Activated CD4-positive, alpha-beta T cell treated with anti-CD3 and anti-CD28 coated beads for 36 hours (primary cell): Measurements from ENCODE around the gene MED6. TPM values are rescaled to one million over a fixed set of nuclear protein-coding genes. Genes with fewer than 3 reads are reported as not detected.
A peak's percentile ranks its signal among the peaks of the same experiment; 100 is the strongest.

ENCODE experiments used
- ATAC-seq: fragments of 200-7000 bp; cut with Tn5 transposase; one replicate; pipeline ENCODE4 v1.10.0; 2021; ENCODE audit warnings: mild to moderate bottlenecking, moderate library complexity
- CTCF ChIA-PET: fragments of 350-600 bp; sonication (Branson Sonifier 250); formaldehyde crosslinking; loops from one replicate; lab custom pipeline; 2021; ENCODE audit warnings: antibody characterized with exemption; lab: Charles Lee
- POLR2A ChIA-PET: fragments of 350-600 bp; sonication (Branson Sonifier 250); formaldehyde crosslinking; loops from one replicate; lab custom pipeline; 2021; ENCODE audit warnings: antibody characterized with exemption, inconsistent platforms; lab: Charles Lee
- DNase-seq: peaks from one replicate; pipeline ENCODE4 v3.0.0-alpha.2; 2020
- H3K27ac Mint-ChIP-seq: one replicate; pipeline ENCODE4 v1.8.0; 2021; ENCODE audit warnings: mixed read lengths
- H3K27me3 Mint-ChIP-seq: one replicate; pipeline ENCODE4 v1.8.0; 2021; ENCODE audit warnings: mixed read lengths
- H3K36me3 Mint-ChIP-seq: one replicate; pipeline ENCODE4 v1.8.0; 2021; ENCODE audit warnings: low read depth, mixed read lengths
- H3K4me1 Mint-ChIP-seq: one replicate; pipeline ENCODE4 v1.8.0; 2021; ENCODE audit warnings: mixed read lengths
- H3K4me3 Mint-ChIP-seq: one replicate; pipeline ENCODE4 v1.8.0; 2021; ENCODE audit warnings: mild to moderate bottlenecking, moderate library complexity, mixed read lengths
- H3K9me3 Mint-ChIP-seq: one replicate; pipeline ENCODE4 v1.8.0; 2021; ENCODE audit warnings: low read depth, mixed read lengths
- intact Hi-C, 2 experiments: fragments of 100-400 bp; cut with DNase I in 1 of 2; cut with micrococcal nuclease in 1 of 2; formaldehyde crosslinking; loops; one replicate each; pipeline versions ENCODE4 v1.14.2 to v1.15.1; 2022 to 2024; cut with DNase I, micrococcal nuclease
- total RNA-seq, 2 experiments: library from RNA; stranded (reverse); gene quantifications; one replicate each; pipeline ENCODE4 v1.2.3, GENCODE V29; 2021

Gene MED6
- total RNA-seq, 2 experiments from 2014 or later, result 51.2 to 56.1 TPM

- peak overlapping the region; percentile 96 for H3K27ac Mint-ChIP-seq
- peaks cover 3% of the 10 kb centered on the region for H3K27me3 Mint-ChIP-seq
- H3K36me3 Mint-ChIP-seq, result peaks cover 14% of the 10 kb centered on the region
- intact Hi-C loops, result no loop called here
- POLR2A ChIA-PET, result no interaction called here
- no peaks in the 10 kb centered on the region for H3K9me3 Mint-ChIP-seq
- CTCF ChIA-PET, result interaction anchor here (1.4 kb wide), 1 partner anchor 14 kb away, joined by 3 read pairs; no protein-coding TSS in a partner anchor
- peaks cover 23% of the 10 kb centered on the region for H3K4me1 Mint-ChIP-seq
- ATAC-seq (no peak), DNase-seq (no peak)
- peak overlapping the region; percentile 100 for H3K4me3 Mint-ChIP-seq
Measured at GRCh38 chr14:70599345-70599744, 1.1 kb downstream of the MED6 start.

- peaks cover 2% of the 10 kb centered on the region for H3K27me3 Mint-ChIP-seq
- peaks cover 23% of the 10 kb centered on the region for H3K4me1 Mint-ChIP-seq
- DNase-seq, result no peak
- intact Hi-C loops, result no loop called here
- ChIA-PET CTCF (no interaction called here), POLR2A (no interaction called here)
- ATAC-seq, result no peak
- H3K4me3 Mint-ChIP-seq, result no peak overlapping the region
- H3K36me3 Mint-ChIP-seq, result peaks cover 20% of the 10 kb centered on the region
- H3K27ac Mint-ChIP-seq, result no peak overlapping the region
- H3K9me3 Mint-ChIP-seq, result no peaks in the 10 kb centered on the region
Measured at GRCh38 chr14:70597731-70598130, 2.7 kb downstream of the MED6 start.

DNA sequence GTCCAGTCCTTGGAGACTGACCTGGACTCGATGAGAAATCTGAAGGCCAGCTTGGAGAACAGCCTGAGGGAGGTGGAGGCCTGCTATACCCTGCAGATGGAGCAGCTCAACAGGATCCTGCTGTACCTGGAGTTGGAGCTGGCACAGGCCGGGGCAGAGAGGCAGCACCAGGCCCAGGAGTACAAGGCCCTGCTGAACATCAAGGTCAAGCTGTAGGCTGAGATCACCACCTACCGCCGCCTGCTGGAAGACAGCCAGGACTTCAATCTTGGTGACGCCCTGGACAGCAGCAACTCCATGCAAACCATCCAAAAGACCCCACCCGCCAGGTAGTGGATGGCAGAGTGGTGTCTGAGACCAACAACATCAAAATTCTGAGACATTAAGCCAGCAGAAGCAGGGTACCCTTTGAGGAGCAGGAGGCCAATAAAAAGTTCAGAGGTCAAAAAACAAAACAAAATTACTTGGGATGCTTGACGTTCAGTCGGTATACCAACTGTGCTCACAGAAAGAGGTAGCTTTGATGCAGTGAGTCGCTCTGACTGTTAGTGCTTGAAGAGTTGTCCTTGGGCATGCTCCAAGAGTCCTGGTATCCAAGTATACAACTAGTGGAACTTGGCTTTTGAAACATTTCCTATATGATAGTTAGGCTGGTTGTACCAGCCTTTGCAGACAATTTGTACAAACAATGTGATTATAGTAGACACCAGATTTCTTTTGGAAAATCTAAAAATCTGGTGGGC is 4.8 kb downstream of the MED6 start:
- peaks cover 23% of the 10 kb centered on the region for H3K4me1 Mint-ChIP-seq
- no peak overlapping the region for H3K27ac Mint-ChIP-seq
- ATAC-seq (no peak), DNase-seq (no peak)
- H3K36me3 Mint-ChIP-seq, result peaks cover 32% of the 10 kb centered on the region
- ChIA-PET CTCF (no interaction called here), POLR2A (interaction anchor here (1.1 kb wide), 1 partner anchor 9 kb away, joined by 3 read pairs; no protein-coding TSS in a partner anchor)
- intact Hi-C loops, result no loop called here
- H3K4me3 Mint-ChIP-seq, result no peak overlapping the region
- H3K9me3 Mint-ChIP-seq, result no peaks in the 10 kb centered on the region
- no peaks in the 10 kb centered on the region for H3K27me3 Mint-ChIP-seq

DNA sequence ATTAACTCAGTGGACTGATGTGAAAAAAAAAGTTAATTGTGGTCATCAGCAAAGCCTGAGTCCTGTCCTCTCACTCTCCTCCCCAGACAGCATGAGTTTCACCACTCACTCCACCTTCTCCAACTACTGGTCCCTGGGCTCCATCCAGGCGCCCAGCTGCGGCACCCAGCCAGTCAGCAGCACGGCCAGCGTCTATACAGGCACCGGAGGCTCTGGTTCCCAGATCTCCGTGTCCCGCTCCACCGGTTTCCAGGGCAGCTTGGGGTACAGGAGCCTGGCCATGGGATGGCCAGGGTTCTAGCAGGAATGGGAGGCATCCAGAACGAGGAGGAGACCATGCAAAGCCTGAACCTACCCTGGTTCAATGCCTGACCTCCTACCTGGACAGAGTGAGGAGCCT is 6.0 kb downstream of the MED6 start:
- CTCF ChIA-PET, result interaction anchor here (0.7 to 1.4 kb wide), 2 partner anchors 48 to 224 kb away, joined by 3 to 5 read pairs; no protein-coding TSS in a partner anchor
- no peak for ATAC-seq
- DNase-seq, result no peak

DNA sequence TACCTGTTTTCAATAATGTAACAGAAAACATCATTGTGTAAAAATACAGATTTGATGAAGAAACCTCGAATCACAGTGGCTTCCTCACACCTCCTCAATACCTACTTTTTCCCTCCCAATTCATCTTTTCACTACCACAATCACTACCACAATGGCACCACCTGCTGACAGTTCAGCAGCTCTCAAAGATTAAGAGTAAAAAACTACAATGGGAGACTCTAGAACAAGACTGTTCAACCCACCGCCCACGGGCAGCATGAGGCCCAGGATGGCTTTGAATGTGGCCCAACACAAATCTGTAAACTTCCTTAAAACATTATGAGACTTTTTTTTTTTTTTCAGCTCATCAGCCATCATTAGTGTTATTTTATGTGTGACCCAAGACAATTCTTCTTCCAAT is 15.2 kb downstream of the MED6 start:
- ChIA-PET CTCF (interaction anchor here (0.9 kb wide), 1 partner anchor 15 kb away, joined by 3 read pairs; the partner anchor contains the start of gene MED6), POLR2A (no interaction called here)
- no peak overlapping the region for H3K4me3 Mint-ChIP-seq
- ATAC-seq (peak; percentile 75), DNase-seq (peak; percentile 68)
- peaks cover 48% of the 10 kb centered on the region for H3K36me3 Mint-ChIP-seq
- no peaks in the 10 kb centered on the region for H3K9me3 Mint-ChIP-seq
- H3K4me1 Mint-ChIP-seq, result peaks cover 6% of the 10 kb centered on the region
- intact Hi-C loops, result loop anchor here in 1 of 2 experiments (5.0 to 10.0 kb wide), 2 partner anchors 228 to 770 kb away; partner anchors contain the start of gene COX16
- no peaks in the 10 kb centered on the region for H3K27me3 Mint-ChIP-seq
- peak overlapping the region; percentile 12 for H3K27ac Mint-ChIP-seq

More for the DNA sequence above, 6.0 kb downstream of the MED6 start:
- H3K4me1 Mint-ChIP-seq, result peaks cover 16% of the 10 kb centered on the region
- H3K4me3 Mint-ChIP-seq, result no peak overlapping the region
- H3K27ac Mint-ChIP-seq, result no peak overlapping the region
- H3K9me3 Mint-ChIP-seq, result no peaks in the 10 kb centered on the region
- no peaks in the 10 kb centered on the region for H3K27me3 Mint-ChIP-seq
- POLR2A ChIA-PET, result interaction anchor here (0.6 to 1.2 kb wide), 2 partner anchors 191 to 215 kb away, joined by 3 read pairs; no protein-coding TSS in a partner anchor
- H3K36me3 Mint-ChIP-seq, result peaks cover 37% of the 10 kb centered on the region
- intact Hi-C loops, result no loop called here

GRCh38 chr14:70576891-70577290 is 23.6 kb downstream of the MED6 start:
- no peaks in the 10 kb centered on the region for H3K27me3 Mint-ChIP-seq
- ATAC-seq, result no peak
- intact Hi-C loops, result no loop called here
- CTCF ChIA-PET, result interaction anchor here (0.6 kb wide), 1 partner anchor 136 kb away, joined by 3 read pairs; no protein-coding TSS in a partner anchor
- POLR2A ChIA-PET, result no interaction called here
- H3K4me1 Mint-ChIP-seq, result no peaks in the 10 kb centered on the region
- H3K4me3 Mint-ChIP-seq, result no peak overlapping the region
- H3K27ac Mint-ChIP-seq, result no peak overlapping the region
- H3K36me3 Mint-ChIP-seq, result peaks cover 48% of the 10 kb centered on the region
- no peaks in the 10 kb centered on the region for H3K9me3 Mint-ChIP-seq
- DNase-seq, result no peak

- no peak for ATAC-seq
- no peak overlapping the region for H3K4me3 Mint-ChIP-seq
- CTCF ChIA-PET, result no interaction called here
Measured at GRCh38 chr14:70573050-70573449, 27.4 kb downstream of the MED6 start.

DNA sequence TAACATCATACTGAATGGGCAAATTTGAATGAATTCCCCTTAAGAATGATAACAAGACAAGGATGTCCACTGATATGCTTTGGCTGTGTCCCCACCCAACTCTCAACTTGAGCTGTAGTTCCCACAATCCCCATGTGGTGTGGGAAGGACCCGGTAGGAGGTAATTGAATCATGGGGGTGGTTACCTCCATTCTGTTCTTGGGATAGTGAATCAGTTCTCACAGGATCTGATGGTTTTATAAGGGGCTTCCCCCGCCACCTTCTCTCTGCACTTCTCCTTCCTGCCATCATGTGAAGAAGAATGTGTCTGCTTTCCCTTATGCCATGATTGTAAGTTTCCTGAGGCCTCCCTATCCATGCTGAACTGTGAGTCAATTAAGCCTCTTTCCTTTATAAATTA is 29.3 kb downstream of the MED6 start:
- ATAC-seq, result peak; percentile 33
- Mint-ChIP-seq H3K36me3 (peaks cover 54% of the 10 kb centered on the region), H3K4me1 (peaks cover 17% of the 10 kb centered on the region), H3K9me3 (peaks cover 5% of the 10 kb centered on the region), H3K27me3 (no peaks in the 10 kb centered on the region), H3K27ac (no peak overlapping the region), H3K4me3 (no peak overlapping the region)
- no peak for DNase-seq
- CTCF ChIA-PET, result no interaction called here
- POLR2A ChIA-PET, result no interaction called here
- intact Hi-C loops, result no loop called here

More at GRCh38 chr14:70573050-70573449, 27.4 kb downstream of the MED6 start:
- intact Hi-C loops, result no loop called here
- POLR2A ChIA-PET, result no interaction called here
- peaks cover 3% of the 10 kb centered on the region for H3K9me3 Mint-ChIP-seq
- no peaks in the 10 kb centered on the region for H3K27me3 Mint-ChIP-seq
- peaks cover 17% of the 10 kb centered on the region for H3K4me1 Mint-ChIP-seq
- no peak overlapping the region for H3K27ac Mint-ChIP-seq
- no peak for DNase-seq
- H3K36me3 Mint-ChIP-seq, result peaks cover 43% of the 10 kb centered on the region

GRCh38 chr14:70567791-70568190 is 32.7 kb downstream of the MED6 start:
- POLR2A ChIA-PET, result no interaction called here
- Mint-ChIP-seq H3K27me3 (no peaks in the 10 kb centered on the region), H3K27ac (no peak overlapping the region), H3K4me1 (peaks cover 17% of the 10 kb centered on the region), H3K36me3 (peaks cover 70% of the 10 kb centered on the region), H3K9me3 (peaks cover 15% of the 10 kb centered on the region), H3K4me3 (no peak overlapping the region)
- peak; percentile 41 for DNase-seq
- peak; percentile 63 for ATAC-seq
- CTCF ChIA-PET, result interaction anchor here (0.5 to 1.8 kb wide), 6 partner anchors 10 to 480 kb away, joined by 3 to 6 read pairs (median 3); partner anchors contain the start of gene MED6
- intact Hi-C loops, result loop anchor here in 1 of 2 experiments (1.0 kb wide), 1 partner anchor 480 kb away; no protein-coding TSS in a partner anchor

GRCh38 chr14:70563869-70564268 is 36.6 kb downstream of the MED6 start:
- H3K36me3 Mint-ChIP-seq, result peaks cover 65% of the 10 kb centered on the region
- H3K27me3 Mint-ChIP-seq, result no peaks in the 10 kb centered on the region
- peaks cover 16% of the 10 kb centered on the region for H3K9me3 Mint-ChIP-seq
- ATAC-seq (no peak), DNase-seq (no peak)
- ChIA-PET POLR2A (no interaction called here), CTCF (interaction anchor here (1.1 kb wide), 1 partner anchor 33 kb away, joined by 3 read pairs; no protein-coding TSS in a partner anchor)
- no peak overlapping the region for H3K4me3 Mint-ChIP-seq
- no peak overlapping the region for H3K27ac Mint-ChIP-seq
- H3K4me1 Mint-ChIP-seq, result no peaks in the 10 kb centered on the region
- intact Hi-C loops, result no loop called here

- intact Hi-C loops, result no loop called here
Measured at GRCh38 chr14:70563417-70563816, 37.0 kb downstream of the MED6 start.

More at GRCh38 chr14:70563417-70563816, 37.0 kb downstream of the MED6 start:
- CTCF ChIA-PET, result interaction anchor here (1.1 kb wide), 1 partner anchor 33 kb away, joined by 3 read pairs; no protein-coding TSS in a partner anchor
- ATAC-seq, result no peak
- Mint-ChIP-seq H3K4me1 (no peaks in the 10 kb centered on the region), H3K27me3 (no peaks in the 10 kb centered on the region), H3K27ac (no peak overlapping the region), H3K36me3 (peaks cover 64% of the 10 kb centered on the region), H3K4me3 (no peak overlapping the region), H3K9me3 (peaks cover 16% of the 10 kb centered on the region)
- no peak for DNase-seq
- POLR2A ChIA-PET, result no interaction called here
